ENCODE data around the gene ARMCX1.
"Not testable (repeated sequence)": the region's sequence is repeated elsewhere in the genome, so short reads cannot be mapped to it uniquely, and the experiment has no call there.

- not testable (repeated sequence) for TF ChIP-seq POLR2A, CTCF (IDR thresholded peaks at IDR 0.05)
These were observed 47.4 kb upstream of the ARMCX1 start for GRCh38 chrX:101502929-101503328.

Data from gastroesophageal sphincter (tissue), 3 donors.